ENCODE measurements around the gene NECAB2.

DNA sequence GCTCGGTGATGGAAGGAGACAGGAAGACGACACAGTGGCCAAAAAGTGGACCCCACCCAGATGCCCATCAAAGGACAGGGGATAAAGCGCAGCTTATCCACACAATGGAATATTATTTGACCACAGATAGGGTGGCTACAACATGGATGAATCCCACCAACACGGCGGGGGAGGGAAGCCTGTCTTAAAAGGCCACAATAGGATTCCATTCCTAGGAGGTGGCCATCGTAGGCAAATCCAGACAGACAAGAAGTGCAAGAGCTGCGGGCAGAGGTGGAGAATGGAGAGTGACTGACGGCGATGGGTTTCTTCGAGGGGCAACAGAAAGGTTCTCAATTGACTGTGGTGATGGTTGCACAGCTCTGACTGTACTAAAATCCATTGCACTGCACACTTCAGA, 58.6 kb downstream of the NECAB2 start:
- TF ChIP-seq CTCF (IDR thresholded peaks at IDR 0.05) (no peak), POLR2A (IDR thresholded peaks at IDR 0.05) (no peak)
